GM13976 (cell line): ENCODE data around the gene HOXA6.

Experiments
- DNase-seq: peaks from one replicate; pipeline ENCODE4 v3.0.0; 2012; ENCODE audit warnings: low spot score
- in situ Hi-C: fragments of 300-500 bp; cut with MboI; formaldehyde crosslinking; loops from one replicate; pipeline ENCODE4 v1.12.0; 2022; ENCODE audit warnings: low sequenced_read_pairs, mixed read lengths, inconsistent platforms; ENCODE audit not compliant: unreplicated experiment
- TF ChIP-seq, protein P1 (sequence below): IDR thresholded peaks from 2 replicates; pipeline ENCODE4 v1.5.1; 2012; ENCODE audit warnings: borderline replicate concordance, mild to moderate bottlenecking; ENCODE audit not compliant: insufficient read depth; ENCODE audit errors: extremely low read depth, missing control alignments, control extremely low read depth

Gene HOXA6

DNA sequence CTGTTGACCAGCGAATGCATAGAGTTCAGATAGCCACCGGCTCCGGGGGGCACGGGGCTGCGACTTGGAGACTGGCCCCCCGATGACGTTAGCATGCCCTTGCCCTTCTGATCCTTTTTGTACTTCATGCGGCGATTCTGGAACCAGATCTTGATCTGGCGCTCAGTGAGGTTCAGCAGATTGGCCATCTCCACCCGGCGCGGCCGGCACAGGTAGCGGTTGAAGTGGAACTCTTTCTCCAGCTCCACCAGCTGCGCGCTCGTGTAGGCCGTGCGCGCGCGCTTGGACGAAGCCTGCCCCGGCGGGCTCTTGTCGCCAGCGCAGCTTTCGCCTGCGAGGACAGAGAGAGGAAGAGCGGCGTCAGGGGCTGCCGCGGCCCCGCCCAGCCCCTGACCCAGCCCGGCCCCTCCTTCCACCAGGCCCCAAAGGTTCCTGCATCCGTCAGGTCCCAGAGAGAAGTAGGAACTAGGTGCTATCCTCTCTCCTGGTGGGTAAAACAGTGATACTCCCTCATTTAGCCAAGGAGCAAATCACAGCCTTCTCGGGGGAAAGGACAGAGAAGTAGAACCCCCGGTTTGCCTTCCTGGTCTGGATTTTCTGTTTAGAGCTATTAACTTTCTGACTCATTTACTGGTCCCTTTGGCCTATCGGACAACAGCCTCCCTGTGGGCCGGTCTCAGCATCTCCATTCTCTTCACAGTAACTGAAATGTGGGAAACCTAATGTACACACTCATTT lies 39.0 kb downstream of the HOXA6 start:
- DNase-seq = no peak
- TF ChIP-seq, protein P1, sequence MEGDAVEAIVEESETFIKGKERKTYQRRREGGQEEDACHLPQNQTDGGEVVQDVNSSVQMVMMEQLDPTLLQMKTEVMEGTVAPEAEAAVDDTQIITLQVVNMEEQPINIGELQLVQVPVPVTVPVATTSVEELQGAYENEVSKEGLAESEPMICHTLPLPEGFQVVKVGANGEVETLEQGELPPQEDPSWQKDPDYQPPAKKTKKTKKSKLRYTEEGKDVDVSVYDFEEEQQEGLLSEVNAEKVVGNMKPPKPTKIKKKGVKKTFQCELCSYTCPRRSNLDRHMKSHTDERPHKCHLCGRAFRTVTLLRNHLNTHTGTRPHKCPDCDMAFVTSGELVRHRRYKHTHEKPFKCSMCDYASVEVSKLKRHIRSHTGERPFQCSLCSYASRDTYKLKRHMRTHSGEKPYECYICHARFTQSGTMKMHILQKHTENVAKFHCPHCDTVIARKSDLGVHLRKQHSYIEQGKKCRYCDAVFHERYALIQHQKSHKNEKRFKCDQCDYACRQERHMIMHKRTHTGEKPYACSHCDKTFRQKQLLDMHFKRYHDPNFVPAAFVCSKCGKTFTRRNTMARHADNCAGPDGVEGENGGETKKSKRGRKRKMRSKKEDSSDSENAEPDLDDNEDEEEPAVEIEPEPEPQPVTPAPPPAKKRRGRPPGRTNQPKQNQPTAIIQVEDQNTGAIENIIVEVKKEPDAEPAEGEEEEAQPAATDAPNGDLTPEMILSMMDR = no peak
- in situ Hi-C loops = no loop called here

DNA sequence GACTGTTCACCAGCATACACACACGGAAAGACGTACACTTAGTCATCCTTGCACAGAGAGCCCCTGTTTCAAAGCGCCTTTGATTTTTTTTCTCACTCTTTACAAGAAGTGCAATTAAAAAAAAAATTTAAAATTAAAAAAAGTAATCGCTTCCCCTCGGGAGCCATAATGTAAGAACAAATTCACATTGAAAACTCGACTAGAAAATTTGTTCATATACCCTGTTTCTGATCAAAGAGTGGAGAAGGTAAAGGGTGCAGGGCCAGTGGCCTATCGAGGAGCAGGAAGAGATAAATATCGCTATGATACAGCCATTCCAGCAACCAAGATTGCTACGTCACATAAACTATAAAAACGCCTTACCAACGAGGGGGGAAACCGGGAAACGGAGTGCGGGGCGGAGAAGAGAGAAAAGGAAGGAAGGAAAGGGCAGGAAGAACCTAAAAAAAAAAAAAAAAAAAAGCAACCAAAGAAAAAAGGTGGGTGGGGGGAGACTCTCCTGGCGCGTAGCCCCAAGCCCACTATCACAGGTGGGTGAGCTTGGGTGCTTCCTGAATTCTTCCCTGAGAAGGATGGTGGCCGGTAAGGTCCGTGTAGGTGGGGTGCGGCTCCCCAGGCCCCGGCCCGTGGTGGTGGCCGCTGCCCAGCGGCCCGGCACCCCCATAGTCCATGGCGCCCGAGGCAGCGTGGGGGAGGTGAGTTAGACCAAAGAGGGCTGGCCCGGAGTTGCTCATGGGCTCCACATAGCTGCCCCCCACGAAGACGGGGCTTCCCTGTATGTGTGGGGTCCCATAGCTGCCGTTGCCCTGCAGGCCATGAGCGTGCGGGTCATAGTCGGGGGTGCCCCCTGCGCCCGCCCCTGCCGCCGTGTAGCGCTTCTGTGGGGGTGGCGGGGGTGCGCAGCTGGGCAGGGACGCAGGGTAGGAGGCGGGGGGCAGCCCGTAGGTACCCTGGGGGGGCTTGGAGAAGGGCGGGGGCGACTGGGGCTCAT lies 39.9 kb downstream of the HOXA6 start:
- TF ChIP-seq, protein P1 = no peak
- no peak for DNase-seq
- in situ Hi-C loops = no loop called here

DNA sequence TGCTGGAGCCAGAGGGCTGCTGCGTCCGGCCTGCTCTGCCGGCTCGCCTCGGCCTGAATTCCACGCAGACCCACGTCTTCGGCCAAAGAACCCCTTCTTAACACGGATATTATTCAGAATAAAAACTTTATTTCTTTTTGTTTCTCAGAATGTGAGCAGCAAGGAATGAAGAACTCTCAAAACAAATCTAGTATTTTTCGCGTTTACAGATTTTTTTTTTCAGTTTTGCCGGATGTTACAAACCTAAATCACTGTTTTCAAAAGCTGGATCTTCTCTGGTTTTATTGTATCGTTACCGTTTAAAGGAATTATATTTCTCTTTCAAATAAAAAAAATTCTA lies 40.7 kb downstream of the HOXA6 start:
- TF ChIP-seq, protein P1 = no peak
- no peak for DNase-seq
- in situ Hi-C loops = no loop called here

DNA sequence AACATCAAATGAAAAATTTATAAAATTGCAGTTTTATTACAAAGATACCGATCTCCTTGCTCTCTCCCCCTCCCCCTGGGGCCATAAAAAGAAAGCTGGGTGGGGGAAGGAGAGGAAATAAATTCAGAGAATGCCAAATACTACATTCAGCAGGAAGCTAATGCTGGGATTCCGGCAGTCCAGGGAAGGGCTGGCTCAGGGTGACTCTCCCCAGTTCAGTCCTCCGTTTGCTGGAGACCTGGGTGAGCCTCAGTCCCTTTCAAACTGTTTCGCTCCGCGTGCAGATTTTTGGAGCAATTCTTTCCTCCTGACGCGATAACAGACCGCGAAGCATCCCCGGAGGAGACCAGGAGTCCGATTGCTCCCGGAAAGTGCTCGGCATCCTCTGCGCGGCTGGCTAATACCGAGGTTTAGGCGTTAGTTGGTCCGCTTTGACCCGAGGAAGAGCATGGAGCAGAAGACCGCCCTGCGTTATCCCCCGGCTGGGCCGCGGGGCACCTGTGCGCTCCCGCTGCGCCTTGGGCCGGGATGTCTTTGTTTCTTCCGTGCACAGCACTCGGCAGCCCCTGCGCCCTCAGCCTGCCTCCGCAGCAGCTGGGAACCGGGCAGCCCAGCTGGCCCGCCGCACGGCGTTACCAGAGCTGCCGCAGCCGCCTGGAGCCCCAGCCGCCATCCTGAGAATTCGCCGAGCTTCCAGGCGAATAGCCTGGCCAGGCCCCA lies 41.2 kb downstream of the HOXA6 start:
- no peak for DNase-seq
- TF ChIP-seq, protein P1 = no peak
- in situ Hi-C loops = no loop called here

DNA sequence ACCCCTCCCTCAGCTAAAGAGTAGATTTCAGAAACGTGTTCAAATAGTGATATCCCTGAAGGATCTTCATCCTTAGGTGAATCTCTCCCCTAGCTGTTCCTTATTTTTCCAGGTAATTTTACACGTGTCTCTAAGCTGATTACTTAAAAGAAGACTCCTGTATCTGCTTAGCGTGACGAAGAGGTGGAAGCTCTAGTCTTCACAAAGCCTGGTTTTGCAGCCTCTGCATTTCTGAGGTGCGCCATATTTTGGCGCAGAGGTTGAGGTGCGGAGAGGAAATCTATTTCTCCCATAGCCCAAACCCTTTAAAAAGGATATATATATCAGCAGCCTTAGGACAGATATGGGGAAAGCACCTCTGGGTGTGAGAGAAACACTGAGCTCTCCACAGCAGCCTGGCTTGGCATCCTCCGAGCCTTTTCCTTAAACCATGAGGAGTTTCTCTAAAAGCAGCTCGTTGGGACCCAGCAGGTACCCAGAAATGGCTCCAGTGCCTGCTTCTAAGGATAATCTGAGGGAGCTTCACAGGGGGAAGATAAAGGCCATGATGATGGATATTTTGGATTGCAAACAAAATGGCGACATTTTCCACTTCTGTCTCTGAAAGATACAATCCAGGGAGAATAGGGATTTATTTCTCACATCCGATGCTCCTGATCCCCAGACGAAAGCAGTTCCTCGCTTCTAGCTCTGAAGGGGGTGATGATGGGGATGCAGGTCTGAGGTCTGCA lies 42.1 kb downstream of the HOXA6 start:
- TF ChIP-seq, protein P1 = no peak
- in situ Hi-C loops = no loop called here
- DNase-seq = no peak
